Measurements from ENCODE around the gene COL24A1. TPM values are rescaled to one million over a fixed set of nuclear protein-coding genes. Genes with fewer than 3 reads are reported as not detected.
A peak's percentile ranks its signal among the peaks of the same experiment; 100 is the strongest.
"Not testable (repeated sequence)": the region's sequence is repeated elsewhere in the genome, so short reads cannot be mapped to it uniquely, and the experiment has no call there.

The COL24A1 gene
- total RNA-seq, 1 experiment from 2014 or later, result not detected

DNA sequence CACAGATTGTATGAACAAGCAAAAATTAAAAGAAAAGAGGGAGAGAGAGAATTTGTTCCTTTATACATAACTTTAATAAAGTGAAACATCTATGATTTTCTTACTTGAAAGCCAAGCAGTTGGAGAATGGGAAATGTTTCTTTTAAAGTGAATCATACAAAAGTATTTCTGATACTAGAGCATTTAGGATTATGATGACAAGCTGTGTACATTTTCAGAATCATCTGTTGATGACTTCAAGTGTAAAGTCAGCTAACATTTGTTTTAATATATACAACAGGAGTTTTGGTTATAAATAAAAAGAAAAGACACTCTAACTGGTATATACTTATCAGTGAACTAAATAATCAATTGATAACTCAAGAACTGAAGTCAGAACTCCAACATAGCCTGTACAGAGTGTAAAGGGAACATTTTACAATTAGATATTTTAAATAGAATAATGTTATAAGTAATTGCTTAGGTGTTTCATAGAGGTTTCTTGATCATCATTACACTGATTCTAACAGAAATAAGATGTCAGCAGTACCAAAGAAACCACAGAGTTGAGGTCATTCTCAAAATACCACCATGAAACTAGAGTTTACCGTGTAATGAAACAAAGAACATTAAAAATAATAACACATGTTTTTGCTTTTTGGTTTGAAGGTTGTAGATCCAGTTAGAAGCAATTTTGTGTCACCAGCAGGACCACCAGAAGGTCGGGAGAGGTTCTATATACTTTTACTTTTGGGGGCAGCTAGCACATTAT lies 103.4 kb downstream of the COL24A1 start:
- in situ Hi-C loops (cut with HindIII; ENCODE audit: low pct_unique_long_range_greater_than_20kb, low sequenced_read_pairs), result no loop called here
- DNase-seq (ENCODE audit: low read depth), result no peak

DNA sequence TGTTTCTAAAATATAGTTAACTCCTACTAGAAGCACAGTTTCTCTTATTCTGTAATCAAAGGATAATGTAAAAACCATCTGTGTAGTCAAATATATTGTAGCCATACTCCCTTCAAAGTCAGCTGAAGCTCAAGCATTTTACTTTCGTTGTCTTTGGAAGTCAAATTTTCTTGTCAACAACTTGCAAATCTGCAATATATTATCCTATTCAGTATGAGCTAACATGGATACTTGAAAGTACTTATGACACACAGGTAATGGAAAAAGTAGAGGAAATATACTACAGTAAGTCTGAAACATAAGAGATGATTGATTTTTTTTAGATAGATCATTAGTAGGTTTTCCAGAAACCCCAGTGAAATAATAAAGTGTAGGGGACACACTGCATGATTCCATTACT lies 121.5 kb downstream of the COL24A1 start:
- in situ Hi-C loops (cut with HindIII; ENCODE audit: low pct_unique_long_range_greater_than_20kb, low sequenced_read_pairs), result no loop called here
- no peak for DNase-seq (ENCODE audit: low read depth)

DNA sequence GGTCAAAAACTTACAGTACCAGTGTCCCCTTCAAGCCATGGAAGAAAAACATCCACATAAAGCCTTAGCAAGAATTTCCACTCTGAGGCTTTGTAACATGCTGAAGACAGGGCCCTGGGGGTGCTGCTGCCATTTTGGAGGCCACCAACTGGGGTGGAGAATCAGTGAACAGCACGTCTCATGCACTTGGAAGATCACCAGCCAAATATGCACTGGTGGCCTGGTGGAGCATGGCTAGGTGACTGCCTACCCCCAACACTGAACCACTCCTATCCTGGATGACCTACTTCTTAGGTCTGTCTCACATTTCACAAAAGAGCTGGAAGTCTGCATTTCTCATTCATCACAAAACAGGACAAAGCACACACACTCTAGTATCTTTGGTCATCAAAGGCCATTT lies 126.4 kb downstream of the COL24A1 start:
- no peak for DNase-seq (ENCODE audit: low read depth)
- in situ Hi-C loops (cut with HindIII; ENCODE audit: low pct_unique_long_range_greater_than_20kb, low sequenced_read_pairs), result no loop called here

DNA sequence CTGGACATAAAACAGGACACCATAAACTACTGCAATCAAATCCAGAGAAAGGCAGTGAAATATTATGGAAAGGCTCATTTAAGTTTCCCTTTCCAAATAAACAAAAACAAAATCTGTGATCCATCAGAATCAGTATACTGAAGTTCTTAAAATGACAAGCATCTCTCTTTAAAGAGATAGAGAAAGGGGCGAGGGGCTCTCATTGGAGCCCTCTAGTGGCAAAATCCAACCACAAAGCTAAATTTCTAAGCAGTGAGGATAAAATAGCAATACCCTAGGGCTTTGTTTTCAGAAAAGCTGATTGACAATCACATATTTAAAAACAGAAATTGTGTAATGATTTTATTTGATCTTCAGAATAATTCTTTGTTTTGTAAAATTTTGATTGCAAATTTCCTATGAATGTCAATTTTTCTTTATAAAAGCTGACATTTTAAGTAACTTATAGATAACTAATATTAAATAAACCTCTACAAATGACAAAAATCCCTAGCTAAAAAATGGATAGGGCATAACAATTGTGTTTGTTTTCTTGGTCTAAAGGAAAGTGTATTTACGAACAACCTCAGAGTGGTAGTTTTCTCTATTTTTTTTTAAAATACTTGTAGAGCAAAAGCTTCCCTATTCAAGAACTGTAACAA lies 138.2 kb downstream of the COL24A1 start:
- in situ Hi-C loops (cut with HindIII; ENCODE audit: low pct_unique_long_range_greater_than_20kb, low sequenced_read_pairs), result no loop called here
- peak; percentile 38 for DNase-seq (ENCODE audit: low read depth)

DNA sequence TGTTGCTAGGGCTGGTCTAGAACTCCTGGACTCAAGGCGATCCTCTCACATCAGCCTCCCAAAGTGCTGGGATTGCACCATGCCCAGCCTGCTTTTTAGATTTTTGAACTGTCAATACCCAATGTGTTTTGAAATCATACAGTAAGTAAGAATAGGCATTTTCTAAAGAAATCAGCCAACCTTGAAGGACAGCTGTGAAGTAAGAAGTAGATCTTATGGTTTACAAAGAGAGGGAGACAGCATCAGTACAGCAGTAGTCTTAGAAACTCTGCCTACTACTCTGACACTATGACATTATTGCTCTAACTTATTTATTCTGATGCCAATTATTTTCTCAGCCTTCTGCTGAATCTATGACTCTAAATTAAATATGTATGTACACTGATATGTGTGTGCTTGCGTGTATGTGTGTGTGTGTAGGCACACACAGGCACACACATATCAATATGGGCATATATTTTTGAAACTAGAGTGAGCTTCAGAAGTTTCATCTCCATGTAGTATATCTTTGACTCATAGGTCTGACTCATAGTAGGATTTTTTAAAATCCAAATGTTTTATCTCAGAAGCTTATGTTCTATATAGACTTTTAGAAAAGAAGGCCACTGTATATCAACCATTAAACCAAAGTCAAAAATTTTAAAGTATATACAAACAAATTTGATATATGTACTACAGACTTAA lies 140.4 kb downstream of the COL24A1 start:
- in situ Hi-C loops (cut with HindIII; ENCODE audit: low pct_unique_long_range_greater_than_20kb, low sequenced_read_pairs), result no loop called here
- DNase-seq (ENCODE audit: low read depth), result no peak

DNA sequence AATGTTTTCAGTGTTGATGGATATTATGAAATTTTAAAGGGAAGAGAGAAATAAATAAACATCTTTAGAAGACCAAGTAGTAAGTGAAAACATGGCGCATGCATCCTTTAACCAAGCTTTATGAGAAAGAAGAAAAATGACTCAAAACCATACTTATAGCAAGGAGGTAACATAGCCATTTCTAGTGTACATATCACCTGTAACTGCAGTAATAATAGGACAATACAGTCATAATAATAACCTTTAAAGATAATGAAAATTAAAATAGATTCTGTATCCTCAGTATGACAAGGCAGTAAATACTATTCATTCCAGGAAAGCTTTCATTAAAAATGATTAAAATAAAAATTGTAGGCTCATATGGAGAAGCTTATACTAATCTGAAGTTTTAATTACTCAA lies 141.2 kb downstream of the COL24A1 start:
- no peak for DNase-seq (ENCODE audit: low read depth)
- in situ Hi-C loops (cut with HindIII; ENCODE audit: low pct_unique_long_range_greater_than_20kb, low sequenced_read_pairs), result no loop called here

DNA sequence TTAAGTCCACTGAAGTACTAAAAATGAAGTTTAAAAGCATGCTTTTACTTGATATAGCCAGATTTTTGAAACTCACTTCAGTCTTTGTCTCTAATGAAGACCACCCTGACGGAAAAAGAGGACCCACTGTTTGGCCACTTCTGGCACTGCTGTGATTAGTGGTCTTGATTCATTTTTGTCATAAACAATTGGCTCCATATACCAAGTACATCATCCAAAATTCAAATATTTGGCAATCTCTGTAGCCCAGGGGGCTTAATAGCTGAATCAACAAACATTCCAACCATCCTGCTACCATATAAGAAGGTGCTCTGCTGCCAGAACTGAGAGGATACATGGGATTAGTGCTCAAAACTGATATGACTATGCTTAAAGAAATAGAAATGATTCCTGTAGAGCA lies 156.0 kb downstream of the COL24A1 start:
- DNase-seq (ENCODE audit: low read depth), result no peak
- in situ Hi-C loops (cut with HindIII; ENCODE audit: low pct_unique_long_range_greater_than_20kb, low sequenced_read_pairs), result no loop called here

DNA sequence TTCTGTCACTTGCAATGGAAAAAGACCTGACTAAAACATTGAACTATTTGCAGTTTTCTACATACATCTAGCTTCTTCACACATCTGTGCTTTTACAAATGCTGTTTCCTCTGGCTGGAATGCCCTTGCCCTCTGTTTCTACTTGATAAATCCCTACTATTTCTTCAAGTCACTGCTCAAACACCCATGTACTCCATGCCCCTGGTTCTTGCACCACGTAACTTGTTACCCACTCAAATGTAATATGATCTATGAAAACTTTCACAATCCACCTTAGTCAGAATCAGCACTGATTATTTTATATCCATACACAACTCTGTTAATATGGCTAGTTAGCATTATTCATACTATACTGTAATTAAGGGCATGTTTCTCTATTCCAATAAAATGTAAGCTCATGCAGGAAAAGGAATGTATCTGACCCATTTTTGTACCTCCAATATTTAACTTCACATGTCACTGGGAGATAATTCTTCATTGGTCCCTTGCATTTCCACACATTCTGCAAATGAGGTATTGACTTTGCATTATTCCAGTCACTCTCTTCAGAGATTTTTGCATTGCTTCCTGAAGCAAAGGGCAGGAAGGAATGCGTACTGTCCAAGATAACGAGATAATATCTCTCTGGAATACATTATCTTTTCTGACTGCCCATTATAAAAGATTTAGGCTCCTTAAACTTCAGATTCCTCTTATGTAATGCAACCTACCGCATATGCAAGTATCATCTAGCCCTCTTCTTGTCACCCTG lies 158.3 kb downstream of the COL24A1 start:
- DNase-seq (ENCODE audit: low read depth), result no peak
- in situ Hi-C loops (cut with HindIII; ENCODE audit: low pct_unique_long_range_greater_than_20kb, low sequenced_read_pairs), result no loop called here

DNA sequence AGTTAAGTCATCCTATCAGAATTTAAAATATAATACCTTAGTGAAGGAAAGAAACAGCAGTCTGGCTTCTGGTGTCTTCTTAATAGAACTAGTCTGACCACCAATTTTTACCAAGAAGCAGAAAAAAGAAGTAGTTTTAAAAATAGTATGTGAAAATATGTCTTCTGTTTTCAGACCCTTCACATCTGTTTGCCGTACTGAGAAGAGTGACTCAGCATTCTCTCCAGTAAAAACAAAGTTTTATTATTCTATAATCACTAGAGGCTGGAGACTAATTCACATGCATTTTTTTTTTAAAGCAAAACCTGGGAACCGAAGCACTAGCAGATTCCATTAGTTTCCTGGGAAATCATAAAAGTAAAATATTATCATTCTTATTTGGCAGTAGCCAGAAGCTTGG lies 163.8 kb downstream of the COL24A1 start:
- in situ Hi-C loops (cut with HindIII; ENCODE audit: low pct_unique_long_range_greater_than_20kb, low sequenced_read_pairs), result no loop called here
- peak; percentile 8 for DNase-seq (ENCODE audit: low read depth)

- in situ Hi-C loops (cut with HindIII; ENCODE audit: low pct_unique_long_range_greater_than_20kb, low sequenced_read_pairs), result no loop called here
- no peak for DNase-seq (ENCODE audit: low read depth)
These were observed 165.3 kb downstream of the COL24A1 start for GRCh38 chr1:85991261-85991660.

GRCh38 chr1:85984636-85985035 lies 171.9 kb downstream of the COL24A1 start:
- in situ Hi-C loops (cut with HindIII; ENCODE audit: low pct_unique_long_range_greater_than_20kb, low sequenced_read_pairs), result no loop called here
- no peak for DNase-seq (ENCODE audit: low read depth)

- DNase-seq (ENCODE audit: low read depth), result no peak
- in situ Hi-C loops (cut with HindIII; ENCODE audit: low pct_unique_long_range_greater_than_20kb, low sequenced_read_pairs), result no loop called here
These were observed 173.3 kb downstream of the COL24A1 start for GRCh38 chr1:85983316-85983715.

- in situ Hi-C loops (cut with HindIII; ENCODE audit: low pct_unique_long_range_greater_than_20kb, low sequenced_read_pairs), result no loop called here
- no peak for DNase-seq (ENCODE audit: low read depth)
These were observed 179.9 kb downstream of the COL24A1 start for GRCh38 chr1:85976516-85977205.

DNA sequence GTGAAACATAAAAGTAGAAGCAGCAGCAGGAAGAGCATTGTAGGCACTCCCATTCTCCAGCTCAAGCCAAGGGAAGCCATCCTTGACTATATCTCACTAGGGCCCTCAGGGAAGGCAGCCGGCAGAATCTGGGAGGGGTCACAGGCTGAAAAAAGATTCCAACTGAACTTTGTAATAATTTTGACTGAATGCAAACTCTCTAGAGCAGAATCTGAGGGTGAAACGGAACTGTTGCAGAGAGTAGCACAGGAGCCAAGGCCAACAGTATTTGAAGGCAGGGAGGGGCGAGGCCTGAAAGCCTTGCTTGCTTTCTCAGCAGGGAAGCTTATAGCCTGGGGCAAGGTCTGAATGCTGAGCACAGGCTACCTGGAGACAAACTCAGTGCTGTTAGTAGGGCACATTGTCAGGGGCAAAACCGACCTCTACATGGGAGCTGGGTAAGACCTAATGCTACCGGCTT lies 180.6 kb downstream of the COL24A1 start:
- in situ Hi-C loops (cut with HindIII; ENCODE audit: low pct_unique_long_range_greater_than_20kb, low sequenced_read_pairs), result no loop called here
- no peak for DNase-seq (ENCODE audit: low read depth)

DNA sequence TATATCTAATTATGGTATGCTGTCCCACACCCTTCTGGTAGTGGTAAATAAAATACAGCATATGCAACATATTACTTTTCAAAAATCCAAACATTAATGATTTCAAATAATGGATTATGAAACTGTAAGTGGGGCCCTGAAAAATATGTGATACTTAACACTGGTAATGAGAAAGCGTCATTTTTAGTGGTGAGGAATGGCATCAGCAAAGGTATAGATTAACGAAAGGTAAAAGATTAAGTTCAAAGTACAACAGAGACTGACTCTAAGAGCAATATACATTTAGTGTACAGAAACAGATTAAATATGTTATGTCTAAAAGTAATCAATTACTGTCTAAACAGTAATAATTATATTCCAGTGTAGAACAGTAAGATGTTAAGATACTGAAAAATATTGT lies 194.1 kb downstream of the COL24A1 start:
- DNase-seq (ENCODE audit: low read depth), result no peak
- in situ Hi-C loops (cut with HindIII; ENCODE audit: low pct_unique_long_range_greater_than_20kb, low sequenced_read_pairs), result no loop called here

GRCh38 chr1:85957760-85958159 lies 198.8 kb downstream of the COL24A1 start:
- DNase-seq (ENCODE audit: low read depth), result no peak
- in situ Hi-C loops (cut with HindIII; ENCODE audit: low pct_unique_long_range_greater_than_20kb, low sequenced_read_pairs), result no loop called here

DNA sequence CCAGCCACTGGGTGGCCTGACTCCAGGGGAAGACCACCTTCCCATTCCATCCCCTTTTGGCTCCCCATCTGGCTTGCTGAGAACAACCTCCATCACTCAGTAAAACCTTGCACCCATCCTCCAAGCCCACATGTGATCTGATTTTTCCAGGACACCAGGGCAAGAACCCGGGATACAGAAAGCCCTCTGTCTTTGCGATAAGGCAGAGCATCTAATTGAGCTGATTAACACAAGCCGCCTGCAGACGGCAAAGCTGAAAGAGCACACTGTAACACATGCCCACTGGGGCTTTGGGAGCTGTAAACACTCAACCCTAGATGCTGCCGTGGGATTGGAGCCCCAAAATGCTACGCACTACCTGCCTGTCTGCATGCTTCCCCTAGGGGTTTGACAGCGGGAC lies 201.4 kb downstream of the COL24A1 start:
- DNase-seq (ENCODE audit: low read depth); in situ Hi-C loops (cut with HindIII; ENCODE audit: low pct_unique_long_range_greater_than_20kb, low sequenced_read_pairs): not testable (repeated sequence)

- in situ Hi-C loops (cut with HindIII; ENCODE audit: low pct_unique_long_range_greater_than_20kb, low sequenced_read_pairs), result no loop called here
These were observed 204.1 kb downstream of the COL24A1 start for GRCh38 chr1:85952460-85952859.

More at GRCh38 chr1:85952460-85952859, 204.1 kb downstream of the COL24A1 start:
- no peak for DNase-seq (ENCODE audit: low read depth)

Data from Caki2 (cell line).